GM20000 (cell line): ENCODE results near the gene NFIB.

ENCODE experiments used
- DNase-seq: peaks from one replicate; pipeline ENCODE4 v3.0.0; 2012; ENCODE audit warnings: low spot score
- TF ChIP-seq, protein P1 (sequence below): IDR thresholded peaks from 2 replicates; pipeline ENCODE4 v1.5.1; 2012; ENCODE audit warnings: mild to moderate bottlenecking, control low read depth; ENCODE audit errors: extremely low read depth, missing control alignments

The NFIB gene

DNA sequence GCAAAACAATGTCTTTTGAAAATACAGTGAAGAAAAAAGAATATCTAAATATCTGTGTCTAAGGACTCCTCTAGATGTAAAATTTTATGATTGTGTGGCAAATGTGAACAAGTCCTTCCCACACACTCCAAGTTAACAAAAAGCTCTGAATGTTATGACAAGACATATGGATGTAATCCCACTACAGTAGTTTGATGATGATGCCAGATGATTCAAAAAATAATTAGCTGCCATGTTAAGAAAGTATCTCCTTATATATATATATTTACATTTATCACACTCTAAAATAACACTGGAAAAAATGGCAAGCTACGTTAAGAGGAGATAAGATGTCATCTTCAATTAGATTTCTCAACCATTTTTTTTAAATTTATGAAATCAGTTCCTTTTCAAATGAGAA, 178.5 kb downstream of the NFIB start:
- TF ChIP-seq, protein P1, sequence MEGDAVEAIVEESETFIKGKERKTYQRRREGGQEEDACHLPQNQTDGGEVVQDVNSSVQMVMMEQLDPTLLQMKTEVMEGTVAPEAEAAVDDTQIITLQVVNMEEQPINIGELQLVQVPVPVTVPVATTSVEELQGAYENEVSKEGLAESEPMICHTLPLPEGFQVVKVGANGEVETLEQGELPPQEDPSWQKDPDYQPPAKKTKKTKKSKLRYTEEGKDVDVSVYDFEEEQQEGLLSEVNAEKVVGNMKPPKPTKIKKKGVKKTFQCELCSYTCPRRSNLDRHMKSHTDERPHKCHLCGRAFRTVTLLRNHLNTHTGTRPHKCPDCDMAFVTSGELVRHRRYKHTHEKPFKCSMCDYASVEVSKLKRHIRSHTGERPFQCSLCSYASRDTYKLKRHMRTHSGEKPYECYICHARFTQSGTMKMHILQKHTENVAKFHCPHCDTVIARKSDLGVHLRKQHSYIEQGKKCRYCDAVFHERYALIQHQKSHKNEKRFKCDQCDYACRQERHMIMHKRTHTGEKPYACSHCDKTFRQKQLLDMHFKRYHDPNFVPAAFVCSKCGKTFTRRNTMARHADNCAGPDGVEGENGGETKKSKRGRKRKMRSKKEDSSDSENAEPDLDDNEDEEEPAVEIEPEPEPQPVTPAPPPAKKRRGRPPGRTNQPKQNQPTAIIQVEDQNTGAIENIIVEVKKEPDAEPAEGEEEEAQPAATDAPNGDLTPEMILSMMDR: no peak
- DNase-seq: no peak

DNA sequence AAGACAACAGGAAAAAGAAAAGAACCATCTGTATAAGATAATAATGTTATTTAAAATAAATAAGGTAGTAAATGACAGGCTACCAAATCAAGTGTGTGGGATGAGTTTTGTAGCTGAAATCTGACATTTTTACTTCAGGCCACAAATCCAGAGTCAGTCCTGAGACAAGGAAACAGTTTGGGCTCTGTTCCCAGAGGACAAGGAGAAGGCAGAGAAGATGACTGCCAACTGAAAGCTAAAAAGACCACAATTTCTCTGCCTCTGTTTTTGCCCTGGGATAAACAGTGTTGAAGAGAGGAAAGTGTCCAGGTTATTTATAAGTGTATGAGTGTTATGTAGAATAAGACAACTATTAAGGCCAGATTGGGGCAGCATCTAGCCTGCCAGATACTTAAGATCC, 180.5 kb downstream of the NFIB start:
- DNase-seq: no peak
- TF ChIP-seq, protein P1: no peak

DNA sequence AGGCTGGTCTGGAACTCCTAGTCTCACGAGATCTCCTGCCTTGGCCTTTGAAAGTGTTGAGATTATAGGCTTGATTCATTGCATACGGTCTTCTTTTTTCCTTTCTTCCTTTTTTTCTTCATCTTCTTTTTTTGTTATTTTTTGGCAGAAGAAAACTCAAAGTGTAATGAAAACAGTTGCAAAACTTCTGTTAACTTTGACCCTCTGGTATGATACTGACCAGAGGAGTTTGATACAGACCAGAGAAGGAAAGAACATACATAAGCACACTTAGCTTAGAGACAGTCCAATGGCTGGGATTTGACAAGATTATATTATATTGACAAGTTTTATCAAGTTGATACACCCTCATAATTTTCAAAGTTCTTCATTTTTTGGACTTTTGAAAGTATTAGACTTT, 181.2 kb downstream of the NFIB start:
- no peak for DNase-seq
- TF ChIP-seq, protein P1: no peak

DNA sequence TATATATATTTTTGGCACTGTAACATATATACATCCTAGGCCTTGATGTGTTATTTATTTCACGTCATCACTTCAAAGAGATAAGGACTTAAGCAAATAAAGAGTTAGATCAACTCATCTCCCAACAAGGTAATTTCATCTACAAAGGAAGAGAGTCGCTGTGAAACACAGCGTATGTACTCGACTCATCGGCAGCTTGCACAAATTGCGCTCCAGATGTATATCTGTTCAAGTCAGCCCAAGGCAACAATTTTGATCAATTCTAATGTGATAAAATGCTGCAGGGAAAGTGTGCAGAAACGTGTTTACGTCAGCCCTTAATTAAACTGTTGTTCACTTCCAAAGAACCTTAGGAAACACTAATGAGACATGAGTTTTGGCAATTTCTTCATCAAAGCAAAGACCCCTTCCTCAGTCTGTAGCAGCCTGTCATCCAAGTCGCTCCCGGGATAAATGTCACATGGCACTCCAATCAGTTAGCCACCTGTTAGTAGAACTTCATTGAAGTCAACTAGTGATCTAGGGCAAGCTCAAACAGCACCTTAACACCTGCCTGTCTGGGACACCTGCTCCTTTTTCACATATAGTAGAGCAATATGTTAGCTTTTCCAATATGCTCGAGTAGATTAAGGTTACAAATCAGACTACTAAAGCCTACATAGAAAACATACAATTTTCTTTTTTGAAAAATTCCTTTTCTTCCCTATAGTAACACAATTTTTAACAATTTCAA, 182.4 kb downstream of the NFIB start:
- DNase-seq: no peak
- TF ChIP-seq, protein P1: no peak

DNA sequence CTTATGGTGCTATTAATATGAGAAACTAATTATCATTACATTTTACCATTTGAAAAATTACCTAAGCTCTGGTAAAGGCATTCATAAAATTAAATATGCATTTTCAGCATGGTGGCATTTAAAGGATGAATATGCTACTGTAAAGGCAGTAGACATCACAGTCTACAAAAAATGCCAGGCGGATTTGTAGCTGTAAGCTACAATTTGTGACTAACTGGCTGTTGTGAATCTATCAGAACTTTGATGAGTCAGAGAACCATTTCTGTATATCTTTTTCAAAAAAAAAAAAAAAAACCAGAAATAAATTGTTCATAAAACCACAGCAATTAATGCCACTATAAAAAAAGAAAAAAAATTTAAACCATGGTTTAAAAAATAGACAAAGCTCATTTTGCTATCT, 186.3 kb downstream of the NFIB start:
- DNase-seq: no peak

DNA sequence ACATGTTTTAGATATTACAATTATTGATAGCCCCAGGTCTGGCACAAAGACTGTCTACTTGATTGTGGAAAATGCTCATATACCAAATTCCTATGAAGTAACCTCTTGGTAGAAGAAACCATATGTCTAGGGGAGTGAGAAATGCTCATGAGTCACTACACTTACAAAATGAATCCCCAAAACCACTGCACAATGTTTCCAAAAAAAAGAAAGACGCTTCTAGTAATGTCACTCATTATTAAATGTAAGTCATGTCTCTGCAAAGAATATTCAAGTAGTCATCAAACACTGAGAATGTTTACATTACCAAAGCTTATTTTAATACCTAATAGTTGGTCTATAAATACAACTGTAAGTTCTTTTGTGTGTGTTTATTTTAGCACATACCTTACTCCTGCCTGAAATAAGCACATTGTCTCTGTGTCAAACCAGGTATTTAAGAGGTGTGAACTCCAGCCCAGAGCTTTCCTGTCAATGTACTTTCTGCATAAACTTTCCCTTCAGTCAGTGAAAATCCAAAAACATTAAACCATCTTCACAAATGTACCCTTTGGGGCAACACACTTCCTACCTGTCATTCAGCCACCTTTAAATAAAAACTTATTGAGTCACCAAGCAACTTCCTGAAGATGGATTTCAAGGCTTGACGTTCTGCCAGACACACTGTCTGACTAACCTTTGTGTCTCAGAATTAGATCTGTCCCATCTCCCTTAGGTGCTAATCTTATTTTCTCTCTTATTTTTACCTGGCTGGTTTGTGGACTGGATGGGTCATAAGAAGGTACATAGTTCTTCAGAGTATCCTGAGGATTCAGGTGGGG, 194.0 kb downstream of the NFIB start:
- TF ChIP-seq, protein P1: no peak
- DNase-seq: no peak

More for the DNA sequence above, 186.3 kb downstream of the NFIB start:
- TF ChIP-seq, protein P1: no peak

DNA sequence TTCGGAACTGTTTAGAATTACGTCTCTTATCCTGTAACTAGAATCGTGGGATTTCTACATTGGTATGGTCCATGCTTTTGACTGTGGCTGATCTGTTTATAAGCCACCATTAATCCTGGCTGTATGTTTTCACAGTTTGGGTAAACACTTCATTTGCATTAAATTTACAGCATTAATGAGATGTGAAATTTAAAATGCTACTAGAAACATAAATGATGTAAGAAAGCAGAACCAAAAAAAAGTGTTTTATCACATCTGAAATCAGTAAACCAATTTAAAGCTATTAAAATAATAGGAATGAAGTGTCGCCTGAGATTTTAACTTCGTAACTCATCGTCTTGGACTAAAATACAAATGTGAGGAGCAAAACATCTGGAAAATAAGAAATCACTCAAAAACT, 201.7 kb downstream of the NFIB start:
- TF ChIP-seq, protein P1: no peak
- DNase-seq: no peak
